Kidney (tissue), 14 donors: Measurements from ENCODE around the gene CENPB. TPM values are rescaled to one million over a fixed set of nuclear protein-coding genes. Genes with fewer than 3 reads are reported as not detected.
"Not testable (repeated sequence)": the region's sequence is repeated elsewhere in the genome, so short reads cannot be mapped to it uniquely, and the experiment has no call there.

ENCODE experiments used
- DNase-seq, 5 donors: peaks; one replicate each; pipeline ENCODE4 v3.0.0-alpha.2; 2013 to 2020
- FAIRE-seq: peaks from 2 replicates; lab custom pipeline; 2012; peaks lifted over from hg19 to GRCh38; lab: Jason Lieb, UNC
- H3K27ac ChIP-seq, 2 donors: one replicate each; pipeline ENCODE4 v1.7.0; 2013; ENCODE audit warnings: low read depth in 2 of 2, low read length in 2 of 2, inconsistent platforms in 1 of 2
- H3K27me3 ChIP-seq: one replicate; pipeline ENCODE4 v1.7.1; 2013; ENCODE audit warnings: low read length, inconsistent platforms; ENCODE audit not compliant: control insufficient read depth, insufficient read depth
- H3K36me3 ChIP-seq, 3 donors: one replicate each; pipeline versions ENCODE4 v1.7.0 to v1.7.1; 2013; ENCODE audit warnings: low read length in 3 of 3, control low read depth in 1 of 3, inconsistent platforms in 1 of 3; ENCODE audit not compliant: insufficient read depth in 3 of 3, control insufficient read depth in 2 of 3
- H3K4me1 ChIP-seq, 3 donors: one replicate each; pipeline versions ENCODE4 v1.7.0 to v1.7.1; 2013; ENCODE audit warnings: low read length in 3 of 3, inconsistent platforms in 1 of 3, low read depth in 1 of 3; ENCODE audit not compliant: control insufficient read depth in 2 of 3, insufficient read depth in 2 of 3
- H3K4me3 ChIP-seq, 3 donors: one replicate each; pipeline versions ENCODE4 v1.7.0 to v1.8.1; 2013; ENCODE audit warnings: low read length in 3 of 3, control low read depth in 1 of 3, inconsistent platforms in 1 of 3
- H3K9ac ChIP-seq, 3 donors: one replicate each; pipeline versions ENCODE4 v1.7.0 to v1.7.1; 2013; ENCODE audit warnings: low read length in 3 of 3, control low read depth in 1 of 3, inconsistent platforms in 1 of 3
- H3K9me3 ChIP-seq, 3 donors: one replicate each; pipeline versions ENCODE4 v1.7.0 to v1.7.1; 2013; ENCODE audit warnings: low read length in 3 of 3, control low read depth in 1 of 3, inconsistent platforms in 1 of 3; ENCODE audit not compliant: control insufficient read depth in 2 of 3, insufficient read depth in 1 of 3
- CTCF ChIP-seq: IDR thresholded peaks from 3 replicates; pipeline ENCODE4 v1.5.1; 2012; ENCODE audit warnings: mild to moderate bottlenecking, moderate library complexity, borderline replicate concordance; ENCODE audit not compliant: insufficient read depth; ENCODE audit errors: extremely low read depth
- intact Hi-C: fragments of 100-400 bp; cut with DNase I; formaldehyde crosslinking; loops from one replicate; pipeline ENCODE4 v1.11.1; 2022
- polyA plus RNA-seq: library from polyadenylated mRNA; stranded (reverse); fragments of 350-450 nt; fragmentation: Illumina TruSeq; extraction: RNeasy Lipid Tissue Mini Kit (QIAGEN cat#74804); gene quantifications from one replicate; pipeline ENCODE4 v1.2.3, GENCODE V29; 2014; ENCODE audit warnings: low read depth, low replicate concordance; ENCODE audit not compliant: insufficient read depth
- total RNA-seq: library from RNA; stranded (reverse); fragmentation: NEBNext Ultra II Directional; extraction: Animal tissue kit (Norgen Biotek cat#: 25700); gene quantifications from one replicate; pipeline ENCODE4 v1.2.1, GENCODE V29; 2021
- donor health status: control.
- donor health status: control.
- donor health status: control.
- donor health status: control.
- donor health status: control.
- donor health status: DM: yes; HTN: yes; CAD: no.
- donor health status: Normal renal cell carcinoma (clear cell type).

Gene CENPB
- total and polyA plus RNA-seq, 2 donors from 2014 or later, result 56.2 to 99.8 TPM

GRCh38 chr20:3796477-3797225 is 10.1 kb upstream of the CENPB start:
- peak in 1 of 5 donors; percentile 82 for DNase-seq
- no peak for TF ChIP-seq CTCF
- H3K27ac ChIP-seq, result no peak overlapping the region
- peaks cover 0 to 16% (median 3%) of the 10 kb centered on the region in 3 donors for H3K4me1 ChIP-seq
- intact Hi-C loops, result no loop called here
- no peaks in the 10 kb centered on the region for H3K36me3 ChIP-seq
- no peaks in the 10 kb centered on the region for H3K9me3 ChIP-seq
- no peak for FAIRE-seq
- H3K27me3 ChIP-seq, result no peaks in the 10 kb centered on the region
- peak overlapping the region; percentile 34 to 41 (median 39) for H3K4me3 ChIP-seq
- no peak overlapping the region for H3K9ac ChIP-seq

- H3K9ac ChIP-seq, result peak within 1 kb of the TSS; percentile 50 to 98 (median 71)
- peaks cover 0 to 16% (median 3%) of the 10 kb centered on the region in 3 donors for H3K4me1 ChIP-seq
- H3K36me3 ChIP-seq, result no peaks in the 10 kb centered on the region
- H3K4me3 ChIP-seq, result peak within 1 kb of the TSS; percentile 70 to 92 (median 79)
- DNase-seq (peak; percentile 95 to 97 (median 96)), FAIRE-seq (no peak)
- no peaks in the 10 kb centered on the region for H3K9me3 ChIP-seq
- intact Hi-C loops, result no loop called here
- peak within 1 kb of the TSS; percentile 97 for H3K27ac ChIP-seq
- no peaks in the 10 kb centered on the region for H3K27me3 ChIP-seq
- TF ChIP-seq CTCF, result peak; percentile 9
These were observed 9.2 kb upstream of the CENPB start, which contains the start of gene CDC25B for GRCh38 chr20:3795511-3796468. CDC25B (plus strand) TSS chr20:3796310; CDS start chr20:3796532, 222 bp downstream.

- peak in 2 of 5 donors; percentile 63 to 69 for DNase-seq
- Histone ChIP-seq H3K4me3 (peak overlapping the region in 2 of 3 donors; percentile 70 to 92), H3K27ac (peak overlapping the region; percentile 97), H3K27me3 (no peaks in the 10 kb centered on the region), H3K36me3 (no peaks in the 10 kb centered on the region), H3K9ac (peak overlapping the region in 2 of 3 donors; percentile 50 to 98), H3K4me1 (peaks cover 0 to 13% (median 3%) of the 10 kb centered on the region in 3 donors), H3K9me3 (no peaks in the 10 kb centered on the region)
- TF ChIP-seq CTCF, result no peak
- intact Hi-C loops, result no loop called here
- no peak for FAIRE-seq
These were observed 8.3 kb upstream of the CENPB start for GRCh38 chr20:3794701-3795420.

GRCh38 chr20:3794168-3794567 is 7.6 kb upstream of the CENPB start:
- H3K4me1 ChIP-seq, DNase-seq, H3K27ac ChIP-seq, H3K4me3 ChIP-seq, intact Hi-C loops, H3K9ac ChIP-seq, H3K27me3 ChIP-seq, H3K36me3 ChIP-seq, H3K9me3 ChIP-seq, FAIRE-seq: not testable (repeated sequence)

- peak in 1 of 5 donors; percentile 11 for DNase-seq
- intact Hi-C loops, H3K9ac ChIP-seq, H3K27ac ChIP-seq, H3K4me3 ChIP-seq, H3K27me3 ChIP-seq, H3K9me3 ChIP-seq, H3K36me3 ChIP-seq, FAIRE-seq: not testable (repeated sequence)
- H3K4me1 ChIP-seq, result peaks cover 0 to 18% (median 12%) of the 10 kb centered on the region in 3 donors
These were observed 2.7 kb upstream of the CENPB start for GRCh38 chr20:3789201-3789600.
